H1 (cell line): ENCODE results near the gene ATP6V1E1. TPM values are rescaled to one million over a fixed set of nuclear protein-coding genes. Genes with fewer than 3 reads are reported as not detected.

ENCODE experiments used
- CHD7 ChIP-seq: fragments of 300-600 bp; sonication (generic); IDR thresholded peaks from 2 replicates; pipeline ENCODE4 v1.7.1; 2012; ENCODE audit warnings: low read length, moderate library complexity, mild to moderate bottlenecking, inconsistent platforms; ENCODE audit not compliant: insufficient replicate concordance
- FOSL1 ChIP-seq: IDR thresholded peaks from 2 replicates; pipeline ENCODE4 v1.6.1; 2011; ENCODE audit warnings: mild to moderate bottlenecking, low read depth, low read length, moderate library complexity; ENCODE audit not compliant: insufficient read depth
- HDAC6 ChIP-seq: IDR thresholded peaks from one replicate; pipeline ENCODE4 v1.7.1; 2012; ENCODE audit warnings: low read depth, mild to moderate bottlenecking, inconsistent platforms, low read length, moderate library complexity
- KDM1A ChIP-seq: fragments of 200-600, 300-600 bp; sonication (generic); IDR thresholded peaks from 2 replicates; pipeline ENCODE4 v1.7.1; 2016; ENCODE audit warnings: mild to moderate bottlenecking, low read length, borderline replicate concordance
- SAP30 ChIP-seq: fragments of 300-600 bp; sonication (generic); IDR thresholded peaks from 2 replicates; pipeline ENCODE4 v1.7.1; 2012; ENCODE audit warnings: low read length, moderate library complexity, mild to moderate bottlenecking, inconsistent platforms; ENCODE audit not compliant: insufficient read depth, insufficient replicate concordance
- SIRT6 ChIP-seq: IDR thresholded peaks from one replicate; pipeline ENCODE4 v1.7.1; 2012; ENCODE audit warnings: low read length, inconsistent platforms
- TAF1 ChIP-seq: IDR thresholded peaks from 2 replicates; pipeline ENCODE4 v1.6.1; 2011; ENCODE audit warnings: mild to moderate bottlenecking, low read depth, low read length
- polyA plus RNA-seq, 7 experiments: library from polyadenylated mRNA; depleted of rRNA in 3 of 7; stranded (reverse) in 5 of 7; unstranded in 2 of 7; fragments of >200 nt in 5 of 7; fragments of 200-250 nt in 2 of 7; gene quantifications; 1 replicate in 5 of 7; 2 replicates in 1 of 7; 4 replicates in 1 of 7; pipeline versions ENCODE4 v1.2.1 to v1.2.3, GENCODE V29; 2011 to 2013; ENCODE audit warnings: missing spikeins in 2 of 7, mixed read lengths in 2 of 7
- total RNA-seq: library from RNA; stranded (reverse); fragmentation: NEBNext Ultra II Directional; extraction: Animal tissue kit (Norgen Biotek cat#: 25700); gene quantifications from 2 replicates; pipeline ENCODE4 v1.2.1, GENCODE V29; 2021

ATP6V1E1 gene
- total and polyA plus RNA-seq, 2 of the 8 experiments (the other 6 are each of a cell fraction or from before 2014, with no cell fraction given), result 80.4 to 88.1 TPM

GRCh38 chr22:17613280-17613679 lies 15.3 kb downstream of the ATP6V1E1 start (continued):
- no peak for TF ChIP-seq CHD7
- no peak for TF ChIP-seq SAP30
- TF ChIP-seq FOSL1, result no peak
- no peak for TF ChIP-seq TAF1
- TF ChIP-seq HDAC6, result no peak
- TF ChIP-seq SIRT6, result no peak
- no peak for TF ChIP-seq KDM1A
